CD4-positive, alpha-beta T cell treated with Interleukin-1 beta for 1 hour (primary cell): Measurements from ENCODE around the gene LRRC73.
"Not testable (repeated sequence)": the region's sequence is repeated elsewhere in the genome, so short reads cannot be mapped to it uniquely, and the experiment has no call there.

ENCODE experiments used
- DNase-seq, 2 donors: peaks; one replicate each; pipeline ENCODE4 v3.0.0-alpha.2; 2020 to 2022

LRRC73 gene

DNA sequence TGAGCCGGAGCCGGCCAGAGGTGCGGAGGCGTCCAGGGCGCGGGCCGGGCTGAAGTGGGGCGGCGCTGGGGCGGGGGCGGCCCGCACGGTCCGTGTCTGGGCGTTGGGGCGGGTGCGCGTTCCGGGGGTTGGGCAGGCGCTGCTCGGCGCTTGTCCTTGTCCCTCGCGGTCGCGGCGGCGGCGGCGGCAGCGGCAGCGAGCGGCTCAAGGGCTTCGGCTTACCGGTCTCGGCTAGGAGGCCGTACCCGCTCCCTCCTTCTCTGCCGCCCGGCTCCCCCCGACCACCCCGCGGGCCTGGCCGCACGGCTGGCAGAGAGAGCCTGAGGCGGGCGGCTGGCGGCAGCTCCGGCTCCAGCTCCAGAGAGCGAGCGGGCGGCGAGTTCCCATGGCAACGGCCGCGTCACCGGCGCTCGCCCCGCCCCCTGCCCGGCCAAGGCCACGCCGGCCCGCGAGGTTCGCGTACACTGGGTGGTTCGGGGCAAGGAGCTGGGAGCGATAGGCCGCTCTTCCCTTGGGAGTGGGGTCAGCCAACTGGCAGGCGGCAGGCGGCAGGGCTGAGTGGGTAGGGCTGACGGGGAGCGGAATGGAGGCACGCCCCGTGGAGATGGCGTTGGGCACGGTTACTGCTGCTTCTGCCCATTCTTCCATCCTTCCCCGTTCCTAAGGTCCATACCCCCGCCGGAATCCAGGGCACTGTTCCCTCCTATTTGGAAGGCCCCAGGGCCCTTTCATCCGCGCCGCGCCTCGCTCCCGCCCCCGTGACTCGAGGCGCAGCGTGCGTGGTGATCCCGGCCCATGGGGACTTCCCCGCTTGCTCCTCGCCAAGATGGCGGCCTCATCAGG lies at the start of gene LRRC73:
Gene LRRC73 (minus strand): TSS at position 363 of the 843 bp plus-strand sequence. CDS start 561 bp downstream, outside the sequence.
- DNase-seq = peak; percentile 83 to 84

DNA sequence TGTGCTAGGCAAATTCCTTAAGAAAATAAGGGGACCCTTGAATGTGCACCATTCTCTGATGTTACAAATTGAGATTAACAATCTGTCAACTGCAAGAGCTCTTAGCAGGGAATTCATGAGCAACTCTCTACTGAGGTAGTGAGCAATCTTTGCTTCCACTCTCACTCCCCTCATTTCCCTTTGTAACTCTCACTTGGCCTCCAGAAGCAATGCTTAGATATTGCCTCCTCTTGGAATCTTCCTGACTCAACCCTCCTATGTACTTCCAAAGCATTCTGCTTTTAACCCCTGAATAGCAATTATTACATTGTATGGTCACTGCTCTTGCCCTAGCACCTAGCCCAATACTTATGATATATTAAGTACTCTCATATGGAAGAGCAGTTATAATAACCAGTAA lies 49.2 kb upstream of the LRRC73 start:
- DNase-seq = no peak

DNA sequence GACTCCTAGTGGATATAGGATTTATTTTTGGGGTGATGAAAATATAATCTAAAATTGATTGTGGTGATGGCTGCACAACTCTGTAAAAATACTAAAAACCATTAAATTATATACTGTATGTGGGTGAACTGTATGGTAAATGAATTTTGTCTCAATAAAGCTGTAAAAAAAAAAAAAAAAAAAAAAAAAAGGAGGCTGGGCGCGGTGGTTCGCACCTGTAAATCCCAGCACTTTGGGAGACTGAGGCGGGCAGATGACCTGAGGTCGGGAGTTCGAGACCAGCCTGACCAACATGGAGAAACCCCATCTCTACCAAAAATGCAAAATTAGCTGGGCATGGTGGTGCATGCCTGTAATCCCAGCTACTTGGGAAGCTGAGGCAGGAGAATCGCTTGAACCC lies 47.5 kb upstream of the LRRC73 start:
- not testable (repeated sequence) for DNase-seq

DNA sequence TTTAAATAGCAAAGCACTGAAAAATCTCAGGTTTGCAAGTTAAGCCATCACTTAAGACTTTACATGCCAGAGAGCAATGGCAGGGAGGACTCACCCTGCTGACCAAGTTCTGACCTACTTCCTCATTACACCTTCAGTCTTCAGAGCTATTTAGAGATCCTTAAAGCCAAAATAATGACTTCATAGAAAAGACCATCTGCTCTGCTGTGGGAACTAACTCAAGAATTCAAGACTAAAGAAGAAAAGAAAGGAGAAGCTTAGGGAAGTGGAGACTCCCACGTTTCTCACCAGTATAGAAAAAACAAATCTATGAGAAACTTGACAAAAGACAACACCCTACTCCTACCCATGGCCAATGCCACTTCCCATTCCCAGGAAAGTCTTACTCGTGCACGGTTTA lies 37.1 kb upstream of the LRRC73 start:
- no peak for DNase-seq

GRCh38 chr6:43544461-43544860 lies 34.3 kb upstream of the LRRC73 start:
- peak in 1 of 2 donors; percentile 6 for DNase-seq

- DNase-seq = no peak
These were observed 31.8 kb upstream of the LRRC73 start for GRCh38 chr6:43541774-43542471.

DNA sequence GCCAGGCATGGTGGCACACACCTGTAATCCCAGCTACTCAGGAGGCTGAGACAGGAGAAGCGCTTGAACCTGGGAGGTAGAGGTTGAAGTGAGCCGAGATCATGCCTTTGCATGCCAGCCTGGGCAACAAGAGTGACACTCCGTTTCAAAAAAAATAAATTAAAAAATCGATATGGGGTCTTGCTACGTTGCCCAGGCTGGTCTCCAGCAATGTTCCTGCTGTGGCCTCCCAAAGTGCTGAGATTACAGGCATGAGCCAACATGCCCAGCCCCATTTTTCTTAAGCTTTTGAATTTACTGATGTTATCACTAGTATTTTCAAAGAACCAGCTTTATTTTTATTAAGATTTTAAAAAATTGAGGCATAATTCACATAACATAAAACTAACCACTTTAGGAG lies 30.4 kb upstream of the LRRC73 start:
- DNase-seq = no peak

GRCh38 chr6:43539409-43539808 lies 29.3 kb upstream of the LRRC73 start:
- DNase-seq = not testable (repeated sequence)

GRCh38 chr6:43538986-43539385 lies 28.8 kb upstream of the LRRC73 start:
- DNase-seq = not testable (repeated sequence)

GRCh38 chr6:43532201-43532600 lies 22.1 kb upstream of the LRRC73 start:
- no peak for DNase-seq

GRCh38 chr6:43524483-43524961 lies 14.4 kb upstream of the LRRC73 start:
- DNase-seq = no peak

GRCh38 chr6:43523284-43523683 lies 13.1 kb upstream of the LRRC73 start:
- DNase-seq = no peak

DNA sequence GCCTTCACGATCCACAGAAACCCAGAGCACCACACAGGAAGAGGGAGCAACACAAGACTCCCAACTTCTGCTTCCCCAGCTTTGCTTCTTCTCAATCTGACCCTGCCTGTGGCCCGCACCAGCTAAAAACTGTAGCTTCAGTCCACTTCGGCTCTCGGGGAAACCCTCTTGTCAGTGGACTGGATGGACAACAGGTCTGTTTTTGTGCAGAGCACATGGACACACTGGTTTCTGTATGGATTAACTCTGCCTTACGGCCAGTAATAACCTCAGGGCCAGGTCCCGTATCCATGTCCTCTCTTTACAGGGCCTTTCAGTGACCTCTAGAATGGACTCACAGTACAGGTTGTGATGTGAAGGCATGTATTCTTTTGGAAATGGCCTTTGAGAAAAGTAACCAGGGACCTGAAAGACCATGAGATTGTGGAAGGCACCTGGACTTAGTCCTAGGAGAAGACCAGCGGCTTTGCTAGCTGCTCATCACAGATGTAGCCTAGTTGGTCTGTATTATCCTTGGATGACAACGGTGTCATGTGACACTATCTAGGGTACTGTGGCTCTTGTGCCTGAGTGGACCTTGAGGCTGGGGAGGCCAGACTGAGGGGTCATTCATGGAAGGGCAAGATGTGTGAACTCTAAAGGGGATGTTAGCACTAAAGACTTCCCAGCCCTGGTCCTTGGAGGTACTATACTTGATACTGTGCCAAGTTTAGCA lies 12.6 kb upstream of the LRRC73 start:
- no peak for DNase-seq

- no peak for DNase-seq
These were observed 11.7 kb upstream of the LRRC73 start for GRCh38 chr6:43521836-43522235.

DNA sequence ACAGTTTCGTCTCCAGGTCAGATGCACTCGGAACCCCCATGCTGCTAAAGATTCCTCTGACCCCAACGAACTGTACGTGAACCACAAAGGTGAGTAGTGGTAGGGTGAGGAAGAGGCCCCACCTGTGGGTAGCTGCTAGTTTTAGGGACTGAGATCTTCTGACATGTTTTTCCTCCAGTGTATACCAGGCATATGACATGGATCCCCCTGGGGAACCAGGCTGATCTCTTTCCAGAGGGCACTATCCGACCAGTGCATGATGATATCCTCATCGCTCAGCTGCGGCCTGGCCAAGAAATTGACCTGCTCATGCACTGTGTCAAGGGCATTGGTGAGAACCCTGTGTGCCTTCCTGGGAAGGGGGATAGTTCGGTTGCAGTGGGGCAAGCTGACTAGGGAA lies 10.0 kb upstream of the LRRC73 start:
- no peak for DNase-seq

DNA sequence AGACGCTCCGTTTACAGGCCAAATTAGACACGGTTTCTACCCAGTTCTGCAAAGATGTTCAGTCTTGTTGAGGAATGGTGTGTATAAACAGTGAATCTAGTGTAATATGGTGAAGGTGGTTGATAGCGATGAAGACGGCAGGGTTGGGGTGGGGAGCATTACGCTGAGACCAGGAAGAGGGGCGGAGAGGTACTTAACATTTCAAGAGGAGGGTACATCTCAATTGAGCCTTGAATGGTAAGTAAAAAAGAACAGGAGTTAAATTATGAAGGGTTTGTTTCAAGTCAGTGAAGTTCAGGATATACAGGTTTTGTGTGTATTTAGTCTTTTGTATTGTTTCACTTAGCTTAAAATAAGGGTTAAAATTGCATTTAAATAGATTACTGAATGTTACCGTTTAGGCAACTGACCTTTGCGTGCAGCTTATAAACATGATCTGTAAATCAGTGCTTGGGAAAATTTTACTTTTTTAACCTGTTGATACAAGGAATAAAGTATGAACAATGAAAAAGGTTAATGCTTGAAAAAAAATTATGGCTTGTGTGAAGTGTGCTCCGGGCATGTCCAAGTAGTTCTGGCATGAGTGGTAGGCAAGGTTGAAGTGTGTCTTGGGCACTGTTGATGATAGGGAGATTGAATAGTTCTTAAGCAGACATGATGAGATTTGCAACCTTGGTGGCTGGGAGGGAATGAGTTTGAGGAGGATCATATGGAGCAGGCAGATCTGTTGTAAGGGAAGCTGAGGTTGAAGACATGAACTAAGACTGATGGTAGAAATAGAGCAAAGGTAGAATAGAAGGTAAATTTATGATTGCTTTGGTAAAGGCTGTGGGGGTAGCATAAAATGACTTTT lies 7.6 kb upstream of the LRRC73 start:
- no peak for DNase-seq

DNA sequence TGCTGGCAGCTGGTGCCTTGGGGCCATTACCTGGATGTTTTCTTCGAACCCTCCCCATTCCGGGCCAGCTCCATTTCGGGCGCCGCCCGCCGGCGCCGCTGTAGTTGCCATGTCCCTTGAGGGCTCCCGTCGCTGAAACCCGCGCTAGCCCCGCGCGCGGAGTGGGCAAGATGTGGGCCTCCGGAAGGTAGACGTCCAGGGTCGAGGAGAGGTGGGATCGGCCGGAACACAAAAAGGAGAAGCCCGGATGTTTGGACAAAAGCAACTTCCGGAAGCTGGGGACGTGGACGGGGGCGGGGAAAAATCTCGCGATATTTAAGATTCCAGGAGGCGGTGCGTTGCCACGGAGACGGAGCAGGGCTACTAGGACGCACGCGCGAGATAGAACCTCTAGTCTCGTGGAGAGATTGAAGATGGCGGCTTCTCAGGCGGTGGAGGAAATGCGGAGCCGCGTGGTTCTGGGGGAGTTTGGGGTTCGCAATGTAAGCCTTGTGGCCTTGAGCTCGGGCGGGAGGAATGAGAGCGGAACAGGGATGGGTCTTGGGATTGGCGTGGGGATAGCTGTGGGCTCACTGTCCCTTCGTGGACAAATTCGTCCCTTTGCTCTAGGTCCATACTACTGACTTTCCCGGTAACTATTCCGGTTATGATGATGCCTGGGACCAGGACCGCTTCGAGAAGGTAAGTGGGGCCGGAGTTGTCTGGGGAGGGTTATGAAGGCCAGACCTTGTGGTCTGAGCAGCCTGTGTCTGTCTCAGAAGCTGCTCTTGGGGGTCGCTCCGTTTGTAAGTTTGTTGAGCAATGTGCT lies 6.8 kb upstream of the LRRC73 start, which contains the start of the genes POLR1C and YIPF3:
Gene POLR1C (plus strand): TSS at position 393 of the 808 bp plus-strand sequence. CDS start 21 bp downstream, at position 414.
Gene YIPF3 (minus strand): TSS at position 230 of the 808 bp plus-strand sequence. CDS start 119 bp downstream, at position 111.
- DNase-seq = peak; percentile 95 to 97

DNA sequence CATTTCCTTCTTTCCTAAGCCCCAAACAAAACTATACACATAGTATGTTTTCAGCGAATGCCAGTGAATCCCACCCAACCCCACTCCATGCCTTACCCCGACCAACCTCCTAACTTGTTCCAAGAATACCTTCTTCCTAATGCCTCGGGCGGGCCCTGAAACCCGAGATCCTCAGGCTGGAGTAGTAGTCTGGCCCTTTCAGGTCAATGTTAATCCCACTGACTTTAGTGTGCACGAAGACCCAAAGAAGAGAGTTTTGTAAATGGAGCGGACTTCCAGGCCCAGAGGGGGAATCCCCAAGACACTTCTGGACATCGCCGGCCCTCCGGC lies 6.2 kb upstream of the LRRC73 start:
- no peak for DNase-seq

DNA sequence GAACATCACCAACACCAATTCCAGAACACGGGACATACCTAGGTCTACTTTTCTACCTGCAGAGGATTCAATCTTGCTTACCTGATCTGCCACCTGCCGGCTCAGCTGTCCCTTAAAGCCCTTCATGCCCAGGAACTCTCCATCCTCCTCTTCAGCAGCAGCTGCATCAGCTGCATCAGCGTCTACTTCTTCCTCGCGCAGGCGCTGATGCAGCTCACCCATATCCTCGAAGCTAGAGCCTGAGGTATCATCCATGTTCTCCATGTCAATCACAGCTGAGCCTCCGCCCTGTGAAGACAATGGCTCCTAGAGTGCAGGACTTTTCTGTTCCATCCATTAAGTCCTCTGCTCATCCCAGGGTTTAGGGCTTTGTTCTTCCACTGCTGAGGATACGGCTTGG lies 5.7 kb upstream of the LRRC73 start:
- no peak for DNase-seq

GRCh38 chr6:43511824-43512415 lies 1.8 kb upstream of the LRRC73 start:
- no peak for DNase-seq

DNA sequence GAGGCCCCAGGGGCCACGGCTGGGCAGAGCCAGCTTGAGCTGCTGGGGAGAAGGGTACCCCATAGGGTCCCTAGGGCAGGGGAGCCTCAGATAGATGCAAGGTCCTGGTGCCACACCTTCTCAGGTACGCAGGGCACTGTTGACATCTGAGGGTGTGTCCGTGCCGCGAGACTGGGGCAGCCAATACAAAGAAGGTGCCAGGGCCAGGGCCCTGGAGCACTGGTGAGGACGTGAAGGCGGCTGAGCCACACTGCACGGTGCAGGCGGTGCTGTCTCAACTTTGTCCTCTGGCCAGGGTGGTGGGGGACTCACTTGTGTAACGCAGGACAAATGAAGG lies 649 bp upstream of the LRRC73 start:
- DNase-seq = no peak
